GM10266 (cell line): ENCODE data around the gene MIOX.

Experiments
- DNase-seq: peaks from one replicate; pipeline ENCODE4 v3.0.0; 2012; ENCODE audit errors: extremely low spot score
- TF ChIP-seq, protein P1 (sequence below): IDR thresholded peaks from 2 replicates; pipeline ENCODE4 v1.5.1; 2012; ENCODE audit warnings: mild to moderate bottlenecking, low read depth; ENCODE audit not compliant: control insufficient read depth, insufficient read depth; ENCODE audit errors: missing control alignments

MIOX gene

DNA sequence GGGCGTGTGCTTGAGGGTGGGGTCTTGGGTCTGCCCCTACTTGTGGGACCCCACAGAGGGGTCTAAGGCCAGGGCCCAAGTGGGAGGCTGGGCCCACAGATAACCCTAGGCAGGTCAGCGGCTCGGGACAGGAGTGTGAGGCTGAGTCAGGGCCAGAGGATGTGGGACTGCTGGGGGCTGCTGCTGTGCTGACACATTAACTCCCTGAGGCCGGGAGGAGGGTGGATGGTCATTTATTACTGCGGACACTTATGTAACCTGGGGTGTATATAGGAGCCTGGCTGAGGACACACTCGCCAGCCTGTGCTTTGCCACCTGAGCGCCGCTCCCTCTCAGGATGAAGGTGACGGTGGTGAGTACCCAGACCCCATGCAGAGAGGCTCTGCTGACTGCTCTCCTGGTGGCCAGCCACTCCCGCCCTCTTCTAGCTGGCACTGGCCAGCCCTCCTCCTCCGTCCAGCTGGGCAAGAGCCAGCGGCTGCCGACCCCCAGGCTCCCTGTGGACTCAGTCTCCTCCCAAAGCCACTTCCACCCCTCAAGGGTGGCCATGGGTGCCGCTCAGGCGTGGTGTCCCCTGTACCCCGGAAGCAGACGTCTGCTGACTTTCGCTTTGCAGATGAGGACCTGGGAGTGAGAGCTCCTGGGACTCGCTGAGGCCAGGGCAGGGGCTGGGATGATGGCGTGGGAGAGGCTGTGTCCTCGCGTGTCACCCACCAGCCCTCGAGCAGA, at the start of gene MIOX:
TSS of gene MIOX (plus strand) at position 299 of the 729 bp plus-strand sequence. CDS start at position 338, 39 bp downstream.
- TF ChIP-seq, protein P1, sequence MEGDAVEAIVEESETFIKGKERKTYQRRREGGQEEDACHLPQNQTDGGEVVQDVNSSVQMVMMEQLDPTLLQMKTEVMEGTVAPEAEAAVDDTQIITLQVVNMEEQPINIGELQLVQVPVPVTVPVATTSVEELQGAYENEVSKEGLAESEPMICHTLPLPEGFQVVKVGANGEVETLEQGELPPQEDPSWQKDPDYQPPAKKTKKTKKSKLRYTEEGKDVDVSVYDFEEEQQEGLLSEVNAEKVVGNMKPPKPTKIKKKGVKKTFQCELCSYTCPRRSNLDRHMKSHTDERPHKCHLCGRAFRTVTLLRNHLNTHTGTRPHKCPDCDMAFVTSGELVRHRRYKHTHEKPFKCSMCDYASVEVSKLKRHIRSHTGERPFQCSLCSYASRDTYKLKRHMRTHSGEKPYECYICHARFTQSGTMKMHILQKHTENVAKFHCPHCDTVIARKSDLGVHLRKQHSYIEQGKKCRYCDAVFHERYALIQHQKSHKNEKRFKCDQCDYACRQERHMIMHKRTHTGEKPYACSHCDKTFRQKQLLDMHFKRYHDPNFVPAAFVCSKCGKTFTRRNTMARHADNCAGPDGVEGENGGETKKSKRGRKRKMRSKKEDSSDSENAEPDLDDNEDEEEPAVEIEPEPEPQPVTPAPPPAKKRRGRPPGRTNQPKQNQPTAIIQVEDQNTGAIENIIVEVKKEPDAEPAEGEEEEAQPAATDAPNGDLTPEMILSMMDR = no peak
- no peak for DNase-seq

GRCh38 chr22:50437511-50438304, 49.0 kb upstream of the MIOX start:
- TF ChIP-seq, protein P1 = no peak
- DNase-seq = no peak

GRCh38 chr22:50438305-50439275, 48.1 kb upstream of the MIOX start:
- no peak for DNase-seq
- TF ChIP-seq, protein P1 = no peak

- DNase-seq = no peak
- TF ChIP-seq, protein P1 = no peak
Observed at GRCh38 chr22:50439314-50439870, 47.3 kb upstream of the MIOX start.

DNA sequence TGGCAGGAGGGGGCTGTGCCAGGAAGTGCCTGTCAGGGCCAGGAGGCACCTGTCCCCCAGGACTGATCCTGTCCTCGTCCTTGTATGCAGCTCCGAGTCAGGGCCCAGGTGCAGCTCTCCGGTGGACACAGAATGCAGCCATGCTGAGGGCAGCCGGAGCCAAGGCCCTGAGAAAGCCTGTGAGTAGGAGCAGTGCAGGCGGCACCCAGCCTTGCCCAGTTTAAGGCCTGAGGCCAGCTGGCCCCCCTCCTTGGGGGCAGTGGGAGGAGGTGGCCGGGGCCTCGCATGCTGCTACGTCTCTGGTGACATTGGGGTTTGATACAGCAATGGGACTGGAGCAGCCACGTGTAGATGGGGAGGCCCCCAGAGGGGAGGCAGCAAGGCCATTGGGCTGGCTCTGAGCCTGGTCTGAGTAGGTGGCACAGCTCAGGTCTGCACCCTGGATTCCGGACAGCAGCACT, 46.8 kb upstream of the MIOX start:
- TF ChIP-seq, protein P1 = no peak
- no peak for DNase-seq

DNA sequence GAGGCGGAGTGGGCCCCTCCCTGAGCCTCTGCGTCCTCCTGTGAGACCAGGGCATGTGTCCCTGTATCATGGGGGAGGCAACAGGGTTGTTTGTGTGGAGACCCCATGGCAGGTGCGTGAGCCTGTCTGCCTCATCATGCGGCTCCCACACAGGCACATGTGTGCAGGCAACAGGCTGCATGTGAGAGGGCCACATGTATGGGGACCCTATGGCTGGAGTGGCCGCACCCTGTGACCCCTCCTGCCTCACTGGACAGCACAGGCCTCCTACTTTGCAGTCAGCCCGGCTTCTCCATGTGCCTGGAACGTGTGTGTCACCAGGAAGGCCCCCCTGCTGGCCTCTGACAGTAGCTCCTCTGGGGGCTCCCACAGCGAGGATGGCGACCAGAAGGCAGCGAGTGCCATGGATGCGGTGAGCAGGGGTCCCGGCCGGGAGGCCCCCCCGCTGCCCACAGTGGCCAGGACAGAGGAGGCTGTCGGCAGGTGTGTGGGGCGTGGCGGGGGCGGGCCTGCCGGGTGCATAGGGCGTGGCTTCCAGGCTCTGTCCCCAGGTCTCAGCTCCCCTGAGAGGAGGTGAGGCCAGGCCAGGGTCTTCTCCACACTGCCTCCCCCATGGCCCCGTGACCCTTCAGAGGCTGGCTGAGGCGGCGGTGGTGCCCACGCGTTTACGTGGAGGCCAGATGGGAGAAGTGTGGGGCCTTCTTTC, 46.0 kb upstream of the MIOX start:
- no peak for DNase-seq
- TF ChIP-seq, protein P1 = no peak
